ENCODE measurements around the gene ZBTB8A. TPM values are rescaled to one million over a fixed set of nuclear protein-coding genes. Genes with fewer than 3 reads are reported as not detected.

The ZBTB8A gene
- total and polyA plus RNA-seq, 2 of the 8 experiments (the other 6 are each of a cell fraction or from before 2014, with no cell fraction given) = 2.9 to 10.4 TPM

GRCh38 chr1:32619701-32620485 lies 80.7 kb downstream of the ZBTB8A start (continued):
- TF ChIP-seq CHD7 (IDR thresholded peaks at IDR 0.05; ENCODE audit: insufficient replicate concordance, low read length) (no peak), GTF2F1 (IDR thresholded peaks at IDR 0.05; ENCODE audit: borderline replicate concordance, low read depth, low read length) (no peak), CREB1 (IDR thresholded peaks at IDR 0.05) (no peak), TEAD4 (IDR thresholded peaks at IDR 0.05; ENCODE audit: low read depth, low read length) (no peak), MAX (IDR thresholded peaks at IDR 0.05) (no peak), KDM5A (IDR thresholded peaks at IDR 0.05; ENCODE audit: low read length) (no peak)
